ACHN (cell line): ENCODE results near the gene FBXO40.
A peak's percentile ranks its signal among the peaks of the same experiment; 100 is the strongest.
"Not testable (repeated sequence)": the region's sequence is repeated elsewhere in the genome, so short reads cannot be mapped to it uniquely, and the experiment has no call there.

Source experiments
- DNase-seq: peaks from one replicate; pipeline ENCODE4 v3.0.0-alpha.2; 2015
- in situ Hi-C: cut with HindIII; loops from 2 replicates; pipeline ENCODE4 v1.10.0; 2017; ENCODE audit warnings: low sequenced_read_pairs, low pct_ligation_motif_present, low pct_unique_long_range_greater_than_20kb

FBXO40 gene

GRCh38 chr3:121592856-121593702, at the start of gene FBXO40:
Gene FBXO40 (plus strand): TSS chr3:121593379. CDS start chr3:121620576, 27,197 bp downstream.
- in situ Hi-C loops: no loop called here
- DNase-seq: no peak

GRCh38 chr3:121545049-121545573, 48.1 kb upstream of the FBXO40 start:
- in situ Hi-C loops: no loop called here
- DNase-seq: peak; percentile 20

- in situ Hi-C loops: no loop called here
- DNase-seq: peak; percentile 92
These were observed 47.4 kb upstream of the FBXO40 start, which contains the start of gene POLQ for GRCh38 chr3:121545574-121546455. Gene POLQ (minus strand): TSS chr3:121545988. CDS start chr3:121545877, 111 bp downstream.

- DNase-seq: no peak
These were observed 40.8 kb upstream of the FBXO40 start for GRCh38 chr3:121552379-121552778.

GRCh38 chr3:121552797-121553196, 40.4 kb upstream of the FBXO40 start:
- DNase-seq: no peak
- in situ Hi-C loops: no loop called here

More at GRCh38 chr3:121552379-121552778, 40.8 kb upstream of the FBXO40 start:
- in situ Hi-C loops: no loop called here

- in situ Hi-C loops: no loop called here
- DNase-seq: no peak
These were observed 35.7 kb upstream of the FBXO40 start for GRCh38 chr3:121557426-121557934.

- no peak for DNase-seq
- in situ Hi-C loops: no loop called here
These were observed 31.0 kb upstream of the FBXO40 start for GRCh38 chr3:121562148-121562547.

GRCh38 chr3:121566773-121567172, 26.4 kb upstream of the FBXO40 start:
- in situ Hi-C loops: no loop called here
- DNase-seq: no peak

- in situ Hi-C loops: no loop called here
- no peak for DNase-seq
These were observed 25.5 kb upstream of the FBXO40 start, which contains the start of gene ARGFX for GRCh38 chr3:121567649-121568048. Gene ARGFX (plus strand): TSS chr3:121567949. CDS start chr3:121570714, 2,765 bp downstream.

GRCh38 chr3:121574449-121574848, 18.7 kb upstream of the FBXO40 start:
- DNase-seq: peak; percentile 47
- in situ Hi-C loops: no loop called here

GRCh38 chr3:121581691-121582090, 11.5 kb upstream of the FBXO40 start:
- DNase-seq: no peak
- in situ Hi-C loops: no loop called here

GRCh38 chr3:121584418-121584817, 8.8 kb upstream of the FBXO40 start:
- no peak for DNase-seq
- in situ Hi-C loops: no loop called here

GRCh38 chr3:121593806-121594205, 627 bp downstream of the FBXO40 start:
- DNase-seq, in situ Hi-C loops: not testable (repeated sequence)

GRCh38 chr3:121594850-121595249, 1.7 kb downstream of the FBXO40 start:
- no peak for DNase-seq
- in situ Hi-C loops: no loop called here

GRCh38 chr3:121595765-121596406, 2.7 kb downstream of the FBXO40 start:
- in situ Hi-C loops: no loop called here
- DNase-seq: no peak

- no peak for DNase-seq
- in situ Hi-C loops: no loop called here
These were observed 5.4 kb downstream of the FBXO40 start for GRCh38 chr3:121598564-121598963.

GRCh38 chr3:121599900-121600299, 6.7 kb downstream of the FBXO40 start:
- DNase-seq, in situ Hi-C loops: not testable (repeated sequence)

GRCh38 chr3:121601212-121601812, 8.1 kb downstream of the FBXO40 start:
- in situ Hi-C loops: no loop called here
- DNase-seq: no peak
